ENCODE results near the gene SLC44A1. TPM values are rescaled to one million over a fixed set of nuclear protein-coding genes. Genes with fewer than 3 reads are reported as not detected.

Gene SLC44A1
- polyA plus RNA-seq, 3 donors = 6.9 to 52.1 (median 46.5) TPM

GRCh38 chr9:105455836-105456475 is 211.5 kb downstream of the SLC44A1 start:
- Histone ChIP-seq H3K4me1 (ENCODE audit: control insufficient read depth in 1 of 2, insufficient read depth in 2 of 2, low read length in 2 of 2) (no peaks in the 10 kb centered on the region), H3K9ac (ENCODE audit: insufficient read depth, low read length, poor library complexity, severe bottlenecking) (no peak overlapping the region), H3K4me3 (replicated peaks in 1 of 3; ENCODE audit: low read depth in 2 of 3, low read length in 3 of 3) (no peak overlapping the region), H3K79me2 (ENCODE audit: insufficient read depth, low read length) (peaks cover 10% of the 10 kb centered on the region), H3K27ac (ENCODE audit: low read depth in 1 of 2, low read length in 2 of 2) (no peak overlapping the region), H3K4me2 (replicated peaks; ENCODE audit: extremely low read depth, low read length, poor library complexity, severe bottlenecking) (no peak overlapping the region), H3K27me3 (ENCODE audit: control insufficient read depth in 2 of 2, insufficient read depth in 2 of 2, low read length in 2 of 2) (no peaks in the 10 kb centered on the region), H3K9me3 (replicated peaks in 1 of 2; ENCODE audit: control insufficient read depth in 1 of 2, insufficient read depth in 1 of 2, low read length in 2 of 2) (peaks cover 13% of the 10 kb centered on the region in 2 donors), H2AFZ (ENCODE audit: insufficient read depth, low read depth, low read length, poor library complexity, severe bottlenecking) (no peak overlapping the region), H3K36me3 (replicated peaks in 1 of 2; ENCODE audit: control insufficient read depth in 1 of 2, insufficient read depth in 2 of 2, low read length in 2 of 2) (no peaks in the 10 kb centered on the region), H4K20me1 (ENCODE audit: insufficient read depth, low read length) (no peaks in the 10 kb centered on the region)
- no peak for TF ChIP-seq CTCF (IDR thresholded peaks at IDR 0.05)
- intact Hi-C loops (cut with micrococcal nuclease) = no loop called here
- H3K27ac Mint-ChIP-seq = no peak overlapping the region
- peaks cover 9 to 20% (median 15%) of the 10 kb centered on the region in 7 donors for H3K9me3 Mint-ChIP-seq
- H3K27me3 Mint-ChIP-seq (ENCODE audit: low read depth in 3 of 3) = peaks cover 0 to 3% (median 2%) of the 10 kb centered on the region in 3 donors
- DNase-seq = no peak
- no peak overlapping the region for H3K4me3 Mint-ChIP-seq
- WGBS (ENCODE audit: insufficient coverage) = no CpG with 5 or more reads among the region's 2 CpGs
- H3K36me3 Mint-ChIP-seq = peaks cover 7 to 16% of the 10 kb centered on the region in 2 donors
- peaks cover 4% of the 10 kb centered on the region for H3K4me1 Mint-ChIP-seq

- TF ChIP-seq CTCF (IDR thresholded peaks at IDR 0.05) = no peak
- H3K4me3 Mint-ChIP-seq = no peak overlapping the region
These were observed 213.3 kb downstream of the SLC44A1 start for GRCh38 chr9:105457560-105458294.

More at GRCh38 chr9:105457560-105458294, 213.3 kb downstream of the SLC44A1 start:
- H3K27ac ChIP-seq (ENCODE audit: low read depth in 1 of 2, low read length in 2 of 2) = no peak overlapping the region
- H2AFZ ChIP-seq (ENCODE audit: insufficient read depth, low read depth, low read length, poor library complexity, severe bottlenecking) = no peak overlapping the region
- no peaks in the 10 kb centered on the region for H3K36me3 ChIP-seq (replicated peaks in 1 of 2; ENCODE audit: control insufficient read depth in 1 of 2, insufficient read depth in 2 of 2, low read length in 2 of 2)
- peaks cover 7 to 16% of the 10 kb centered on the region in 2 donors for H3K36me3 Mint-ChIP-seq
- H3K4me1 Mint-ChIP-seq = peaks cover 3% of the 10 kb centered on the region
- peaks cover 9 to 20% (median 15%) of the 10 kb centered on the region in 7 donors for H3K9me3 Mint-ChIP-seq
- H3K27ac Mint-ChIP-seq = no peak overlapping the region
- WGBS (ENCODE audit: insufficient coverage) = over 99% methylated on average over 15 of the region's 15 CpGs
- H3K4me3 ChIP-seq (replicated peaks in 1 of 3; ENCODE audit: low read depth in 2 of 3, low read length in 3 of 3) = no peak overlapping the region
- no peak for DNase-seq
- no peak overlapping the region for H3K9ac ChIP-seq (ENCODE audit: insufficient read depth, low read length, poor library complexity, severe bottlenecking)
- peaks cover 13% of the 10 kb centered on the region in 2 donors for H3K9me3 ChIP-seq (replicated peaks in 1 of 2; ENCODE audit: control insufficient read depth in 1 of 2, insufficient read depth in 1 of 2, low read length in 2 of 2)
- no peak overlapping the region for H3K4me2 ChIP-seq (replicated peaks; ENCODE audit: extremely low read depth, low read length, poor library complexity, severe bottlenecking)
- H3K27me3 Mint-ChIP-seq (ENCODE audit: low read depth in 3 of 3) = no peaks in the 10 kb centered on the region
- intact Hi-C loops (cut with micrococcal nuclease) = no loop called here
- H3K79me2 ChIP-seq (ENCODE audit: insufficient read depth, low read length) = peaks cover 8% of the 10 kb centered on the region
- H4K20me1 ChIP-seq (ENCODE audit: insufficient read depth, low read length) = no peaks in the 10 kb centered on the region
- no peaks in the 10 kb centered on the region for H3K4me1 ChIP-seq (ENCODE audit: control insufficient read depth in 1 of 2, insufficient read depth in 2 of 2, low read length in 2 of 2)
- H3K27me3 ChIP-seq (ENCODE audit: control insufficient read depth in 2 of 2, insufficient read depth in 2 of 2, low read length in 2 of 2) = no peaks in the 10 kb centered on the region
